GOT3 (cell line): ENCODE measurements around the gene UST.
"Not testable (repeated sequence)": the region's sequence is repeated elsewhere in the genome, so short reads cannot be mapped to it uniquely, and the experiment has no call there.

ENCODE experiments used
- DNase-seq: peaks from one replicate; lab custom pipeline; 2025; ENCODE audit warnings: mixed read lengths; lab: John Stamatoyannopoulos, UW

Gene UST

DNA sequence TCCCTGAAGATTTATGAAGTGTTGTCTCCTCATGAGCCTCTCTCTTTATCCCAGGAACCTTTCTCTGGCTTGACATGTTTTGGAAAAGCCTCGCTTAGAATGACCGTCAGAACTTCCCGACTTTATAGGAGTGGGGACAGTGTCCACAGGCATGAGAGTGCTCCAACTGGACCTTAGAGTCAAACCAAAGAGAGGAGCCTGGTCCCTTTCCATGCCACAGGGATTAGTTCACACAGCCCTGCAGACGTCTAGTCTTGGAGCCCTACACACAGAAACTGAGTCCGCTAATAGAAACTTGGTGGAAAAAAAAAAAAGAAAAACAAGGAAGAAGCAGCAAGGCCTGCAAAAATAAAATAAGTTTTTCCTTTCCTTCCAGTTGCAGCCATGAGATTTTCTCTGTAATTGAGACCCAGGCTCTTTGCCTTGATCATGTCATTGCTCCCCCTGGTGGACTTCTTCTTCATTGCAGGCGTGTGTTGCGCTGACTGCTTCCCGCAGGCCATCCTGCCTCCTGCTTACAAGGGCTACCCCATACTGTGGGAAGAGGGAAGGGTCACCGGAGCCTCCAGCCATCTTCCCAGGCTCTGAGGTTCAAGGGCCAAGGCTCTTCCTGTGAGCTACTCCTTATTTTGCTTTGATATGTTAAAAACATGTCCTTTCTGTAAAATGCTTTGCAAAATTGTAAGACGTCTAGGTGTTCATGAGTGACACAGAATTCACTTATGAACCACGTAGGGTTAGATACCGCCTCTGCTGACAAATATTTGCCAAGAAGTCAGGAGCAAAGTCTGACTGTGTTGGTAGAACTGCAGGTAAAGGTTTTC is 201.0 kb downstream of the UST start:
- peak; percentile 23 for DNase-seq

DNA sequence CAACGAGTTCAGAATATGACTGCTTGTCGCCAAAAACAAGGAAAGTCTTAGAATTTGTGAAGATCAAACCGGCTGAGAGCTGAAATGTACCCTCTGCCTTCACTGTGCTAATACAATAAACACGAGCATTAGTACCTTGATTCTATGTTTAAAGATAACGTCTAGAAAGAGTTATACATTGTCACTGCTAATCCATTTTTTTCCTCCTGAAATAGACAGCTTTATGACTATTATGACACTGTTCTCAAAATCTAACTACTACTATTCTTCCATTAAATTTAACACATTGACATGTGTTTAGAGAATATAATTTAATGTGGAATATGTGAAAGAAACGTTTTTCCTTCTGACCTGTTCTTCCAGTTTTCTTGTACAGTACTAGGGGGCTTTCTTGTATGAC is 204.8 kb downstream of the UST start:
- DNase-seq, result no peak

DNA sequence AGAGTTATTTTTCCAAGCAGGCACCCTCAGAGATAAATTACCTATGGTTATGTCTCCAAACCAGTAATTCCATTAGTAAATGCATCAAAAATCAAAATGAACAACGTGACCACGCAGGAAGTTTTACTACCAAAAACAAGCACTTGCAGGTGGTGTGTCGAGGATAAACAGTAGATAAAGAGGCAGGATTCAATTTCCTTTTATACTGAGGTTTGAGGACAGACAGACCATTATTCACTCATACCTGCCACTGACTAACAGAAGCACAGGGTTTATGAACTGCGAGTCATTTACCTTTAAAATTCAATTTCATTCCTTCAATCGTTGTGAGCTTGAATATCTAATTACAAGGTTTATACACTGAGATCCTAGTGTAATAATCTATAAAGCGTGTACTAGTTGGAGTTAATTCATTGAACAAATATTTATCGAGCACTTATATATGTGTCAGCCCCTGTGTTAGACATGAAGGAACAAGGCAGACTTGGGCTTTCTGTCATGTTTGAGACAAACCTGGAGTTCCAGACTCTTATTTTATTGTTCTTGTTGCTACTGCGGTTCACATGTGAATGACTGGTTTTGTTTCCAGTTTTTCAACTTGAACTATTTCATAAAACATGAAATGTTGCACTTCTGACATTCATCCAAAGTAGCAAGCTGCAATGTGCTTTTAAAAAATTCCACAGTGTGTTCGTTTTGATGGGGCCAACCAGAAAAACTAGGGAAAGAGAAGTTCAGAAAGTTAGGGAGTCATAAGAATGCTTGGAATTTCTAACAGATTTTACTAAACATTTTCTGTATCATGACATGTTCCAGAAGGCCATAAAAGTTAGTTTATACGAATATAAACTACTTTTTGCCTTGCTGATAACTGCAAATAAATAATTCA is 205.6 kb downstream of the UST start:
- no peak for DNase-seq

DNA sequence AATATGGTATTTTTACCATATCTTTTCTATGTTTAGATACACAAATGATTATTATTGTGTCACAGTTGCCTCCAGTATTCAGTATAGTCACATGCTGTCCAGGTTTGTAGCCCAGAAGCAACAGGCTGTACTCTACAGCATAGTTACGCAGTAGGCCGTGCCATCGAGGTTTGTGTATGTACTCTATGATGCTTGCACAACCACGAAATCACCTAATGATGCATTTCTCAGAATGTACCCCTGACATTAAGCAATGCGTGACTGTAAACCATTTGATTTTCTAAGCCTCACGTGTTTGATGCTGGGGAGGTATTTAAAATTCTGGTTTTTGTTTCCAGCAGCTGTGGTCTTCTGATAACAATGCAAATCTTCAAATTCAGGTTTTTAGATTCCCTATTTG is 207.6 kb downstream of the UST start:
- DNase-seq, result no peak

DNA sequence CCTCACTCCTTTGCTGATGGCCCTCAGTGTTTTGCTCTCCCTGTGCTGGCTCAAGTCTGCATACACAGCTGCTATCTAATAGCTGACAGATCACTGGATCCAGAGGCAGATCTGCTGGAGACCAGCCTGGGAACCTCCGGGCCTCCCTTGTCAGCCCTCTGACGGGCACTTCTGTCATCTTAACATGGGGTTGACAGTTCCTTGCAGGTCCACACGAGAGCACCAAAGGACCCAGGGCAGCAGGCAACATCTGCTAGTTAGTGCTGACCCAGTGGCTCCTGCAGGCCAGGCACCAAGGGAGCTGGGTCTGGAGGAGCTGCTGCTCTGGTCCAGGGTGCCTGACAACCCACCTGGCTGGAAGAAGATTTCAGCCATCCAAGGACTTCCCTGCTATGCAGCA is 208.1 kb downstream of the UST start:
- DNase-seq, result no peak

DNA sequence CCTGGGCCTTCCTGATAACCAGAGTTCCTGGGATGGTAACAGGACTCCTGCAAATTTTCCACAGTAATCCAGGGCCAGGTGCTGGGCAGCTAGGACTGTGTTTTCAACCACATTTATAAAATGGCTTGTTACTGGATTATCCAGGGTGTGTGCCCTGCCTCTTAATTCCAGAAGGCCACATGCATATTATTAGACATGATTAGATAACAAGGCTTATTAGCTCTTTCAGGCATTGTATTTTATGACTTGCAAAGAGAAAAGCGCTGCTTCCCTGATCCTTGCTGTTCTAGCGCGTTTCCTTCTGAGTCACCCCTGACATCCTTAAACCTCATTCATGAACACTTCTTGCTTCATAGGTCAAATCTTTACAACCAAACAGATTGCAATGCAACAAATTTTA is 208.6 kb downstream of the UST start:
- no peak for DNase-seq

DNA sequence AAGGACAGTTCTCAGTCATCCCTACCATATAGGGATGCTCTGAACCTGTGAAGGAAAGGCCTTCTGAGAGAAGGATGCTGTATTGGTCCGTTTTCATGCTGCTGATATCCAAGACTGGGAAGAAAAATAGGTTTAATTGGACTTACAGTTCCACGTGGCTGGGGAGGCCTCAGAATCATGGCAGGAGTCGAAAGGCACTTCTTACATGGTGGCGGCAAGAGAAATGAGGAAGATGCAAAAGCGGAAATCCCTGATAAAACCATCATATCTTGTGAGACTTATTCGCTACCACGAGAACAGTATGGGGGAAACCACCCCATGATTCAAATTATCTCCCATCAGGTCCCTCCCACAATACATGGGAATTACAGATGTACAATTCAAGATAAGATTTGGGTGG is 209.3 kb downstream of the UST start:
- not testable (repeated sequence) for DNase-seq

DNA sequence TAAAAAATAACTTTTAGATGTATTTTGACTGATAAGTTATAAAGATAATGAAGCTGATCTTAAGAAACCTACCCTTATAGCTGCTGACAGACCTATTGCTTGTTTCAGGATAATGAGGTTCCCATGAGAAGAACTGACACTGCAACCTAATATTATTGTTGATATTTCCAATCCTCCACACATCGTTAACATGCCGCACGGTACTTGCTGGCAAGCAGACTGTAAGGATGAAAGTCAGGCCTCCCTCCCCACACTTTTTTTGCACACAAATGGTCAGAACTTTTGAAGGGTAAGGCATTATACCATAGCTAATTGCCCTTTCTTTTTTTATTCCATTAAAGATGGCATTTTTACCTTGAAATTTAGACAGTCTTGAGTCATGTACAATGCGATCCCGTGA is 210.9 kb downstream of the UST start:
- no peak for DNase-seq

DNA sequence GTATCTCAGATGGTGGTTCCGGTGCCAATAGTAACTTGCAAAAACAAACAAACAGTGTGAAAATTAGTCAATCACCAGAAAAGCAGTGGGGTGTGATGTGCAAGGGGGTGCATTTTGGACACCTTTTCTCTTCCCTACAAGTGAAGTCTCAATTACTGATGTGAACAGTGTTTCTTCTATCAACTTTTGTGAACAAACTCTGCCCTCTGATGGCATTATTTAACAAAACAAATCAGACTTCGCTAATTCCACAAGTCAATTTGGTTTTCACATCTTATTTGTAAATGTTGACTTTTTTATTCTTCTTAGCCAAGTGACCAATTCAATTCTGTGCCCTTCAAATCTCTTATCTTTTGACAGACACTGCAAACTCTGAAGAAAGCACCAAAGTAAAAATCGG is 212.2 kb downstream of the UST start:
- DNase-seq, result no peak

DNA sequence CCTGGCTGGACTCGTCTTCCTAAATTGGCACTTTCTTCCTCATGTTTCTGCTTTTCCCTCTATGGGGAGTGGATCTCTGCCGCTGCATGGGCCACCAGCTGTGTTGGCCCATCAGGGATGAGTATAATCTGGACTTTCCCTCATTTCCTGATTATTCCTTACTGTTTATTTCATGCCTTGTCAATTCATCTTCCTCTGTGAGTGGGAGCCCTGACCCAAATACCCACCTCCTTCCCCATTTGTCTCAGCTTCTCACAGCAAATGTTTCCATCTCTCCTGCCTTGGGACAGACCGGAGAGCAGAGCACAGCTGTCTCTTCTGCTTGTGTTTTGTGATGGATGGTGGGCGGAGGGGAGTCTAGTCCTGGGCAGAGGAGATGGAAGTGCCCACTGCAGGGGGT is 212.7 kb downstream of the UST start:
- DNase-seq, result no peak

DNA sequence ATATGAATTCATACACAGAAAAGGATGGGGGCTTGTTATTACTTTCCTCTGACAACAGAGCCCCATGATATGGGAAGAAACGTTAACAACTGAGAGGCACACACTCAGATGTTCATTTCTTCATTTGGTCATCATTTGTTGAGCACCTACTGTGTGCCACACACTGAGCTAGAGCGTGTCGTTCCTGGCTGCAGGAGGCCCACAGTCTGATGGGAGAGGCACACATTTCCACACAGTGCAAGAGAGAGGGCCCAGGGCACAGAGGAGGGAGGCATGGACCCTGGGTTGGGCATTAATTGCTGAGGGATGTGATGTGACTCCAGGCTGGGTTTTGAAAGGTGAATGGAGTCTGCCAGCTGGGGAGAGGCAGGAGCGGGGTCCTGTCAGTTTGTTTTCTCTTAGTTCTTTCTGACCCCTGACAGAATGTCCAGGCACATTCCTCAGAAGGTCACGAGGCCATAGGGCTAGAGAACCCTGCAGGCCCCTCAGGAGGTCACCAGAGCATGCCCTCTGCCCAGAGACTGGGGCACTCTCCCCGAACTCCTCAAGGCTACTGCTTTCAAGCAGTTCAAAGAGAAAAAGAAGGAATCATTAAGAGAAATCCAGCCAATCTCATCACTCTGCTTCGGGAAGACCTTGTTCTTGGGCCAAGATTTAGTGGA is 216.2 kb downstream of the UST start:
- no peak for DNase-seq

DNA sequence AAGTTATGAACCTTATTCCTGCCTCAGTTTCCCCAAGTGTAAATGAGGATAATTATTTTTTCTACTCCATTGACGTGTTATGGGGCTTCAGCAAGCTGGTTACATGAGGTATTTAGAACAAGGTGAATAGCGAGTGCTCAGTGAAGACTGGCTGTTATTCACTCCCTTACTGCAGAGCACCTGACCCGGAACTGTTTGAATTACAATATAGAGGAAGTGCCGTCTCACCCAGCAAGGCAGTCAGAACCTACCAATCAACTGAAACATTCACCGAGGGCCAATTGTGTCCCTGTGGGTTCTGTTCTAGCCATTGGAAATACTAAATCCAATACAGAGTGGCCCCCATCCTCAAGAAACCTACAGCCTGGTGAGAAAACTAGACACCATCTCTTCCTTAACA is 216.9 kb downstream of the UST start:
- DNase-seq, result no peak

DNA sequence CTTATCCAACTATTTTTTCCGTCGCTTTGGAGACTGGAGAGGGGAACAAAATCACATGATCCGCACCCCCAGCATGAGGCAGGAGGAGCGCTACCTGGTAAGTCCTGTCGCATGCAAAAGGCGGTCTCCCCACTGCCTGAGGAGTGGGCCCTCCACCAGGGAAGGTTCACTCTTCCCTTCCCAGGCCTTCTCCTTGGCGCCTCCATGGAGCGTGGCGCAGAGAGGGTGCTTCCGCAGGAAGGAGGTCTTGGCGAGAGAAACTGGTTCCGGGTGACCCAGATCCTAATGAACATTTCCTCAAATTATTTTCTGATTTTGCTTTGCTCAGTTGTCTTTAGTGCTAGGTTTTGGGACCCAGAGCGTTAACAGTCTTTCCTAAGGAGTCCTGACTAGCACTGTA is 217.6 kb downstream of the UST start:
- no peak for DNase-seq

DNA sequence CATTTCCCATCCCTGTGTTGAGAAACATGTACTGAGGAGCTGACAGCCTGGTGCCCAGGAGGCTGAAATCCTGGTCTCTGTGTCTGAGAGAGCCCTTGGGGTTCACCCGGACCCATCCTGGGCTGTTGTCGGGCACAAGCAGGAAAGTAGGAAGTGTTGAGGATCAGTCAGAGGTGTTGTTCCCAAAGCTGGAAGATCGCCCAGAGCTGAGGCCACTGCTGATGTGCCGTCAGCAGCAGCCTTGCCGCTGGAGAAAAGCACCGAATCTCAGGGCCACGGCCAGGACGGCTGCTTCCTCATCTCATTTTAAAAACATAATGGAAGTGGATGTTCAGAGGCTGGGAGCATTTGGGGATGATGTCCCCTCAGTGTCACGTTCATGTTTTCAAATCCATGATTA is 218.5 kb downstream of the UST start:
- no peak for DNase-seq

DNA sequence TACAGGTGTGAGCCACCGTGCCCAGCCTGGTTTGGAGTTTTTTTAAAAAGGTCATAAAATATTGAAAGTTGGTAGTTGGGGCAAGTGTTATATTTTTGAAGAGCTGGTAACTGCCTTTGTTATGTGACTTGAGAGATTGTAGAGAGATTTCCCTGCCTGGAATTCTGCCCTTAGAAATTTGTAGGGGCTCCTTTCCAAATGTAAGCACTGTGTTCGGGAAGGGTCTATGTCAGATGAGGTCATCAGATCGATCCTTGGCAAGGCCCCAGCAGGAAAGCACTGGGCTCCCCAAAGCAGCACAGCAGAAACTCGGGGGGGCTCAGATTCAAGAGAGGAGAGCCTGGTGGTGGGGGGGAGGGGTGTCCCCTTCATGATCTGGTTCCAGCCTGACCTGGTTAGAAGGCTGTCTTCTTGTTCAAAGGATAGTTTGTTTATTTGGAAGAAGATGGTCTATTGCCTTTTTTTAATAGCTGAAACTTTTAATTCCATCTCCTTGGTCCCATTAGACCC is 220.2 kb downstream of the UST start:
- DNase-seq, result no peak

DNA sequence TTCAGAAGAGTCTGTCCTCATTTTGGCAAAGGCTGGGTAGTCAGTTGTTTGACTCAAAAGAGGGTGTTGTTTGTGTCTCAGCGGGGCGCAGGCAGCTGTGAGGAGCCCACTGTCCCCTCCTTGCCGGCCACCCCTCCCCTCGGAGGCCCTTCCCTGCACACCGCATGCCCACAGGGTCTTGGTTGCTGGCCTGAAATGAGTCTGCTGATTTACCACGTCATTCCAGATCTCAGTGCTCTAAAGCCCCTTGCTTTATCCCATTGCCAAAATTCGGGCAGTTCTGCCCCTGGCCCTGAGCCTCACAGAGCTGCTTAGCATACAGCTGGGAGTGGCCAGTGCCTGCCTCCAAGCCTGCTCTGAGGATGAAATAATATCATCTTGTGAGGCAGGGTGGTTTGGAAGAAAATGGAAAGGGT is 220.7 kb downstream of the UST start:
- DNase-seq, result no peak

DNA sequence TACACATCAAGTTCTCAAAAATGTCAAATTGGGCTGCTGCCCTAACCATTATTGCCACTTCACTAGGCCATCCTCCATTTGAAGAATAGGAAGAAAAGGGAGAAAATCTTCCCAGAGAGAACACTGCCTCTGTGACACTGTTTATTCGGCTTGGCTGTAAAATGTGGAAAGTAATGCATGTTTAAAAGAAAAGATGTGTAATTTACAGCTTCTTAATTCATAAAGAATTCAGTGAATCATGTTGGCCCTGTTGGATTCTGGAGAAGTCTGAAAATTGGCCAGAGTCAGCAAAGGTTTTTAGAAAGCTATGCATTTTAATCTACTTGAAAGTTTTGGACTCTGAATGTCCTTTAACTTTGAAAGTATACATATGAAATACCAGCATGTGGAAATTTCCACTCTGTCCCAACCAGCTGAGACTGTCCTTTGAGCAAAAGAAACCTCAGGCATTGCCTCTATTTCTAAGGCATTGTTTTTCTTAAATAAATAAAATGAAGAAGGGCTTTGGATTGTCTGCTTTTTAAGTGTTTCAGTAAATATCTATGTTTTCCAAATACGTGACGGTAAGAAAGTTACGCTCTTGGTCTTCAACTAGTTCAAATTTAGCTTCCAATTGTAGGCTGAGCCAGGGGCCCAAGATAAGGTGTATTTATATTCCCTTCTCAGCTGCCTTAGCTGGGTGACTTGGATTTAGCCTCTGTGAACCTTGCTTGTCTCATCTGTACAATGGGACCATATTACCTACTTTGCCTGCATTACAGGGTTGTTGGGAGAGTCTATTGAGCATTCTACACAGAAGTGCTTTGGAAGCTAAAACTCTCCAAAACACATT is 222.2 kb downstream of the UST start:
- no peak for DNase-seq

DNA sequence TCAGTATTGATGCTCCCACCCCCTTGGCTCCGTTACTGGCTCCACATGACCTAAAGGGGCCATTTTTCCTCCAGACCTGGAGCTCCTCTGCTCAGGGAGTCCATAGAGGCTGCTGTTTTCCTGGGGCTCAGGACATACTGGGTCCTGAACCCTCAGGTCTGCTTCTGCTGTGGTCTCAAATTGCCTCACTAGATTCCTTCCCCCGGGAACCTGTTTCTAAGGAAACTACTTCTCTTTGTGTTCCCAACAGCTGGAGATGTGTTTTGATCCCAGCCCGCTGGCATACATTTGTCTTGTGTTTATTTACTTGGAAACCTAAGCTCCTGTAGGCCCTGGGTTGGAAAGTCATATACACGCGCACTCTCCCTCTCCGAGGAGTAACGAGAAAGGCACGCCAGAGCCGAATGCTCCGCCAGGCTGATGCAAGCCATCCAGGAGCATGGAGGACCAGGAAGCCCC is 222.8 kb downstream of the UST start:
- DNase-seq, result no peak

DNA sequence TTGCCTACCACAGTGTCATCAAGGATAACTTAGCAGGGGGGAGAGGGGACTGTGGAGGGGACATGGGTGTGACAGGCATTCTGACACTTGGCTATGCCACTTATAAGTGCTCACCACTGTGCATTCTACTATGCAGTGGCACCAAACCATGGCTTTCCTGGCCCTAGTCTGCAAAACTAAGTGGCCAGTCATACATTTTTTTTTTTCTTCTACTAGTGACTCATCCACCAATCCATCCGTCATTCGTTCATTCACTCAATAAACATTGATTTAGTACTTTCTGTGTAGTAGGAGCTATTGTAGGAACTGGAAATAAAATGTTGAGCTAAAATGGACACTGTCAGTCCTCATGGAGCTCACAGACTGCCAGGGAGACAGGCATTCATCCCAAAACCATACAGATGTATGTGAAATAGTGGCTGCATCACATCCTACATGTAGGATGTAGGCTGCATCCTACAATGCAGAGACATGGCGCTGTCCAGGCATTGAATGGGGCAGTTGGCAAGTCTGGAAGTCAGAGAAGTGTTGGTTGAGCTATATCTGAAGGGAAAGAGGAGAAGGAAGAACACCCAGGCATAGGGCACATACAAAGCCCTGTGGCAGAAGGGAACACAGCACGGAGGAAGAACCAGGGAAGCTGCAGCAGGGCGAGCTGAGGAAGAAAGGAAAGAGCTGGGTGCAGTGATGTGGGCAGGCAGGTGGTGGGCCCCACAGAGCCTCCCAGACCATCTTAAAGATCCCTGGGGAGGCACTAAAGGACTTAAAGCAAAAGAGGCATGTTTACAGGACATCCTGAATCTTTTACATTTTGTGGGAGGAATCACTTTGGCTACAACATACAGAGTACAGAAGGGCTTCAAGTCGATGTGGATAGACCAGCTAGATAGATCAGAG is 224.4 kb downstream of the UST start:
- no peak for DNase-seq

DNA sequence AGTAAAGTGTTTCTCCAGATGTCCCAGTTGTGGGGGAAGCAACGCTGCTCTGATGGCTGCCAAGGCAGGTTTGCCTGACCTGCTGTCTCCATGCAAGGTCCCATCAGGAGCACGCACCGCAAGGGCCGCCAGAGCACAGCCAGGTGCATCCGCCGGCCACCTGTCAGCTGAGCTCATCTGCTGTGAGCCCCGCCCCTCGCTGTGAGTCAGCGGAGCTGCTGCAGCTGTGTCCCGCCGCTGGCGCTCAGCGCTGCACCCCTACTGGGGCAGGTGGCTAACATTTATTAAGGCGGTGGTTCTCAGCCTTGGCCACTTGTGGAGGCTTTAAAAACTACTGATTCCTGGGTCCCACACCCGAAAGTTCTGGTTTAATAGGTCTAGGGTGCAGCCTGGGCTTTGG is 225.7 kb downstream of the UST start:
- DNase-seq, result no peak
